Liver (tissue), 9 donors: Measurements from ENCODE around the gene MAP3K20. TPM values are rescaled to one million over a fixed set of nuclear protein-coding genes. Genes with fewer than 3 reads are reported as not detected.
"Not testable (repeated sequence)": the region's sequence is repeated elsewhere in the genome, so short reads cannot be mapped to it uniquely, and the experiment has no call there.

Source experiments
- DNase-seq: peaks from one replicate; pipeline ENCODE4 v3.0.0-alpha.2; 2017; ENCODE audit warnings: low spot score
- H3K27ac ChIP-seq, 2 donors: one replicate each; pipeline ENCODE4 v1.7.0; 2013; ENCODE audit warnings: inconsistent platforms in 2 of 2, low read length in 2 of 2, control low read depth in 1 of 2, low read depth in 1 of 2, mild to moderate bottlenecking in 1 of 2
- H3K27me3 ChIP-seq, 4 donors: one replicate each; pipeline versions ENCODE4 v1.6.1 to v1.7.0; 2013; ENCODE audit warnings: low read length in 3 of 4, inconsistent platforms in 1 of 4, mild to moderate bottlenecking in 1 of 4, moderate library complexity in 1 of 4; ENCODE audit not compliant: control insufficient read depth in 4 of 4, insufficient read depth in 4 of 4
- H3K36me3 ChIP-seq, 4 donors: one replicate each; pipeline versions ENCODE4 v1.6.1 to v1.7.0; 2013; ENCODE audit warnings: low read length in 3 of 4, mild to moderate bottlenecking in 3 of 4, low read depth in 1 of 4, moderate library complexity in 1 of 4; ENCODE audit not compliant: control insufficient read depth in 4 of 4, insufficient read depth in 3 of 4
- H3K4me1 ChIP-seq, 4 donors: one replicate each; pipeline versions ENCODE4 v1.6.1 to v1.7.0; 2013; ENCODE audit warnings: low read length in 3 of 4, mild to moderate bottlenecking in 3 of 4, moderate library complexity in 1 of 4; ENCODE audit not compliant: control insufficient read depth in 4 of 4, insufficient read depth in 4 of 4
- H3K4me3 ChIP-seq, 3 donors: one replicate each; pipeline versions ENCODE4 v1.6.1 to v1.7.0; 2013; ENCODE audit warnings: low read length in 3 of 3, control low read depth in 1 of 3, low read depth in 1 of 3, mild to moderate bottlenecking in 1 of 3
- H3K9ac ChIP-seq, 2 donors: one replicate each; pipeline ENCODE4 v1.7.0; 2013; ENCODE audit warnings: low read length in 2 of 2, mild to moderate bottlenecking in 2 of 2, moderate library complexity in 2 of 2, control low read depth in 1 of 2, low read depth in 1 of 2
- H3K9me3 ChIP-seq, 4 donors: one replicate each; pipeline versions ENCODE4 v1.6.1 to v1.7.0; 2013; ENCODE audit warnings: low read length in 3 of 4; ENCODE audit not compliant: control insufficient read depth in 4 of 4
- ATF3 ChIP-seq: IDR thresholded peaks from 2 replicates; pipeline ENCODE4 v1.6.1; 2016; ENCODE audit warnings: antibody characterized with exemption
- CTCF ChIP-seq: fragments of 150-350 bp; IDR thresholded peaks from 2 replicates; pipeline ENCODE4 v1.5.1; 2017; ENCODE audit warnings: improper control_type of control experiment, low read depth, low read length; ENCODE audit not compliant: missing input control
- EGR1 ChIP-seq, 2 donors: IDR thresholded peaks; 2 replicates each; pipeline ENCODE4 v1.6.1; 2016 to 2018; ENCODE audit warnings: antibody characterized with exemption in 2 of 2, low read depth in 2 of 2
- FOXA2 ChIP-seq: IDR thresholded peaks from 2 replicates; pipeline ENCODE4 v1.6.1; 2016; ENCODE audit warnings: antibody characterized with exemption
- GABPA ChIP-seq, 2 donors: IDR thresholded peaks in 1 of 2; conservative IDR thresholded peaks in 1 of 2; 2 replicates each; pipeline ENCODE4 v1.6.1; 2016; ENCODE audit warnings: antibody characterized with exemption in 2 of 2, mild to moderate bottlenecking in 1 of 2, moderate library complexity in 1 of 2
- HNF4G ChIP-seq: IDR thresholded peaks from 2 replicates; pipeline ENCODE4 v1.6.1; 2016; ENCODE audit warnings: antibody characterized with exemption
- MAX ChIP-seq: IDR thresholded peaks from 2 replicates; pipeline ENCODE4 v1.6.1; 2016; ENCODE audit warnings: antibody characterized with exemption
- SP1 ChIP-seq: IDR thresholded peaks from 2 replicates; pipeline ENCODE4 v1.6.1; 2018; ENCODE audit warnings: antibody characterized with exemption, mild to moderate bottlenecking
- TAF1 ChIP-seq: conservative IDR thresholded peaks from 2 replicates; pipeline ENCODE4 v1.6.1; 2016; ENCODE audit warnings: antibody characterized with exemption, mild to moderate bottlenecking
- YY1 ChIP-seq: IDR thresholded peaks from 2 replicates; pipeline ENCODE4 v1.6.1; 2016; ENCODE audit warnings: antibody characterized with exemption, mild to moderate bottlenecking
- WGBS: extraction: QIAGEN DNeasy Blood & Tissue Kit; methylation state at CpG from one replicate; pipeline ENCODE4 v1.1.7; 2013; 5-methylcytosine and 5-hydroxymethylcytosine counted together
- polyA plus RNA-seq, 2 donors: library from polyadenylated mRNA; stranded (reverse) in 1 of 2; unstranded in 1 of 2; fragments of 200-250 nt in 1 of 2; fragments of >200 nt in 1 of 2; fragmentation: Nextera tagmentation in 1 of 2; extraction: Ambion mirVana in 1 of 2; gene quantifications; one replicate each; pipeline versions ENCODE4 v1.2.1 to v1.2.3, GENCODE V29; 2013 to 2015
- total RNA-seq, 2 donors: library from RNA; depleted of rRNA; stranded (reverse); fragments of >200 nt; gene quantifications; one replicate each; pipeline ENCODE4 v1.2.3, GENCODE V29; 2014
- donor health status: healthy.
- donor health status: healthy.
- donor health status: healthy.
- donor health status: healthy.
- donor health status: healthy.

The MAP3K20 gene
- total and polyA plus RNA-seq, 4 donors = 9.1 to 22.6 (median 14.9) TPM

GRCh38 chr2:173305303-173305702, 229.7 kb downstream of the MAP3K20 start (continued):
- TF ChIP-seq CTCF = no peak

GRCh38 chr2:173307293-173307692, 231.6 kb downstream of the MAP3K20 start:
- no peak overlapping the region for H3K9ac ChIP-seq
- no peak overlapping the region for H3K27ac ChIP-seq
- no peaks in the 10 kb centered on the region for H3K9me3 ChIP-seq
- H3K27me3 ChIP-seq = no peaks in the 10 kb centered on the region
- no peak for TF ChIP-seq MAX
- TF ChIP-seq EGR1 (IDR thresholded peaks at IDR 0.05; ENCODE audit: low read depth in 2 of 2) = no peak
- TF ChIP-seq HNF4G = no peak
- no peak for TF ChIP-seq FOXA2
- WGBS = 48% methylated on average over 4 of the region's 4 CpGs
- no peaks in the 10 kb centered on the region for H3K36me3 ChIP-seq
- DNase-seq = no peak
- no peak overlapping the region for H3K4me3 ChIP-seq
- H3K4me1 ChIP-seq = no peaks in the 10 kb centered on the region

GRCh38 chr2:173309370-173309769, 233.7 kb downstream of the MAP3K20 start:
- H3K27me3 ChIP-seq, H3K9me3 ChIP-seq, H3K4me1 ChIP-seq, H3K27ac ChIP-seq, DNase-seq, H3K4me3 ChIP-seq, H3K9ac ChIP-seq, H3K36me3 ChIP-seq: not testable (repeated sequence)
- WGBS = 80% methylated on average over 5 of the region's 5 CpGs

- Histone ChIP-seq H3K9me3 (no peaks in the 10 kb centered on the region), H3K9ac (no peak overlapping the region), H3K4me1 (no peaks in the 10 kb centered on the region), H3K27me3 (no peaks in the 10 kb centered on the region), H3K36me3 (no peaks in the 10 kb centered on the region), H3K27ac (no peak overlapping the region), H3K4me3 (no peak overlapping the region)
- no peak for DNase-seq
- WGBS = 77% methylated on average over 9 of the region's 9 CpGs
- TF ChIP-seq EGR1 (IDR thresholded peaks at IDR 0.05; ENCODE audit: low read depth in 2 of 2) (no peak), TAF1 (no peak), CTCF (no peak), SP1 (no peak), ATF3 (no peak), GABPA (IDR thresholded peaks at IDR 0.05 in 1 of 2, conservative IDR thresholded peaks at IDR 0.05 in 1 of 2) (no peak), YY1 (no peak)
These were observed 236.4 kb downstream of the MAP3K20 start for GRCh38 chr2:173311844-173312606.
